ENCODE results near the gene EPS8.

DNA sequence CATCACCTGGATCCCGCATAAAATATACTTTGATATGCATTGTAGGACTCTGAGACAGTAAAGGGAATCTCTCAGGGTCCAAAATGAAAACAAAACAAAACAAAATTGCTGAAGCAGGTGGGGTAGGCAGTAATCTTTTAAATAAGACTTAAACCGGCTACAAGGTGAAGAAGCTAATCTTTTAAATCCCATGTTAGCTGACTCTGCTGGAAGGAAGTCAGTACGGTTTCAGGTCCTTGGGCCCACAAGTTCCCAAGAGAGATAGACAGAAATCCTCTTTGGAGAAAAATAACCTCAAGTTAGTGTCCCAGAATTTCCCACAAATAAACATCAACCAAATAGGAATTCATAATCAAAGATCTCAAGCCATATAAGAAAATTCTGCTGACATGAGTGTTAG is 5.0 kb upstream of the EPS8 start:
- TF ChIP-seq EP300 (IDR thresholded peaks at IDR 0.05) (no peak), POLR2A (IDR thresholded peaks at IDR 0.05) (no peak), POLR2AphosphoS5 (IDR thresholded peaks at IDR 0.05) (no peak)
- TF ChIP-seq, protein P1, sequence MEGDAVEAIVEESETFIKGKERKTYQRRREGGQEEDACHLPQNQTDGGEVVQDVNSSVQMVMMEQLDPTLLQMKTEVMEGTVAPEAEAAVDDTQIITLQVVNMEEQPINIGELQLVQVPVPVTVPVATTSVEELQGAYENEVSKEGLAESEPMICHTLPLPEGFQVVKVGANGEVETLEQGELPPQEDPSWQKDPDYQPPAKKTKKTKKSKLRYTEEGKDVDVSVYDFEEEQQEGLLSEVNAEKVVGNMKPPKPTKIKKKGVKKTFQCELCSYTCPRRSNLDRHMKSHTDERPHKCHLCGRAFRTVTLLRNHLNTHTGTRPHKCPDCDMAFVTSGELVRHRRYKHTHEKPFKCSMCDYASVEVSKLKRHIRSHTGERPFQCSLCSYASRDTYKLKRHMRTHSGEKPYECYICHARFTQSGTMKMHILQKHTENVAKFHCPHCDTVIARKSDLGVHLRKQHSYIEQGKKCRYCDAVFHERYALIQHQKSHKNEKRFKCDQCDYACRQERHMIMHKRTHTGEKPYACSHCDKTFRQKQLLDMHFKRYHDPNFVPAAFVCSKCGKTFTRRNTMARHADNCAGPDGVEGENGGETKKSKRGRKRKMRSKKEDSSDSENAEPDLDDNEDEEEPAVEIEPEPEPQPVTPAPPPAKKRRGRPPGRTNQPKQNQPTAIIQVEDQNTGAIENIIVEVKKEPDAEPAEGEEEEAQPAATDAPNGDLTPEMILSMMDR (IDR thresholded peaks at IDR 0.05), result no peak

All from stomach (tissue), 4 donors.